Left lung (tissue), 10 donors: Measurements from ENCODE around the gene FERMT1. TPM values are rescaled to one million over a fixed set of nuclear protein-coding genes. Genes with fewer than 3 reads are reported as not detected.

Experiments
- ATAC-seq: fragments of 200-7000 bp; cut with Tn5 transposase; one replicate; pipeline ENCODE4 v1.9.1; 2020; ENCODE audit warnings: moderate library complexity
- DNase-seq, 4 donors: peaks; one replicate each; pipeline ENCODE4 v3.0.0-alpha.2; 2013 to 2020
- H3K27ac ChIP-seq, 2 donors: fragments of 200-600 bp; sonication (generic) in 1 of 2; one replicate each; pipeline versions ENCODE4 v1.5.0 to v1.8.0; 2020 to 2021
- H3K27me3 ChIP-seq, 2 donors: fragments of 200-600 bp; sonication (generic) in 1 of 2; one replicate each; pipeline versions ENCODE4 v1.5.0 to v1.8.0; 2020 to 2021
- H3K36me3 ChIP-seq, 2 donors: fragments of 200-600 bp; sonication (generic) in 1 of 2; one replicate each; pipeline versions ENCODE4 v1.5.0 to v1.8.0; 2020 to 2021
- H3K4me1 ChIP-seq, 2 donors: fragments of 200-600 bp; one replicate each; pipeline ENCODE4 v1.8.0; 2021
- H3K4me3 ChIP-seq, 2 donors: fragments of 200-600 bp; sonication (generic) in 1 of 2; one replicate each; pipeline versions ENCODE4 v1.5.0 to v1.8.0; 2020 to 2021; ENCODE audit warnings: mild to moderate bottlenecking in 1 of 2
- H3K9me3 ChIP-seq, 2 donors: fragments of 200-600 bp; sonication (generic) in 1 of 2; one replicate each; pipeline versions ENCODE4 v1.5.0 to v1.8.0; 2020 to 2021
- CTCF ChIP-seq, 2 donors: fragments of 200-600 bp; sonication (generic) in 1 of 2; IDR thresholded peaks; one replicate each; pipeline versions ENCODE4 v1.5.0 to v1.8.0; 2021; ENCODE audit warnings: antibody characterized with exemption in 2 of 2
- intact Hi-C, 2 donors: fragments of 100-400 bp; cut with DNase I; formaldehyde crosslinking; loops; one replicate each; pipeline versions ENCODE4 v1.11.2 to v1.14.2; 2022
- polyA plus RNA-seq, 6 donors: library from polyadenylated mRNA; unstranded; fragments of 120-200 nt; gene quantifications; one replicate each; pipeline ENCODE4 v1.2.1, GENCODE V29; 2013; ENCODE audit not compliant: insufficient read length in 6 of 6
- total RNA-seq, 2 donors: library from RNA; stranded (reverse); fragmentation: NEBNext Ultra II Directional; extraction: Animal tissue kit (Norgen Biotek cat#: 25700); gene quantifications; one replicate each; pipeline ENCODE4 v1.2.1, GENCODE V29; 2021
- donor health status: DM: no; HTN: yes; CAD: no.
- donor health status: DM: no; HTN: no; CAD: no.

FERMT1 gene
- total and polyA plus RNA-seq, 8 donors: 3.1 to 7.2 (median 4.9) TPM

- Histone ChIP-seq H3K36me3 (no peaks in the 10 kb centered on the region), H3K4me1 (no peaks in the 10 kb centered on the region), H3K4me3 (no peak overlapping the region), H3K27ac (no peak overlapping the region), H3K27me3 (no peaks in the 10 kb centered on the region), H3K9me3 (peaks cover 0 to 6% of the 10 kb centered on the region in 2 donors)
- no peak for TF ChIP-seq CTCF (IDR thresholded peaks at IDR 0.05)
- ATAC-seq (no peak), DNase-seq (no peak)
- intact Hi-C loops: no loop called here
Measured at GRCh38 chr20:6108330-6108729, 14.5 kb downstream of the FERMT1 start.

DNA sequence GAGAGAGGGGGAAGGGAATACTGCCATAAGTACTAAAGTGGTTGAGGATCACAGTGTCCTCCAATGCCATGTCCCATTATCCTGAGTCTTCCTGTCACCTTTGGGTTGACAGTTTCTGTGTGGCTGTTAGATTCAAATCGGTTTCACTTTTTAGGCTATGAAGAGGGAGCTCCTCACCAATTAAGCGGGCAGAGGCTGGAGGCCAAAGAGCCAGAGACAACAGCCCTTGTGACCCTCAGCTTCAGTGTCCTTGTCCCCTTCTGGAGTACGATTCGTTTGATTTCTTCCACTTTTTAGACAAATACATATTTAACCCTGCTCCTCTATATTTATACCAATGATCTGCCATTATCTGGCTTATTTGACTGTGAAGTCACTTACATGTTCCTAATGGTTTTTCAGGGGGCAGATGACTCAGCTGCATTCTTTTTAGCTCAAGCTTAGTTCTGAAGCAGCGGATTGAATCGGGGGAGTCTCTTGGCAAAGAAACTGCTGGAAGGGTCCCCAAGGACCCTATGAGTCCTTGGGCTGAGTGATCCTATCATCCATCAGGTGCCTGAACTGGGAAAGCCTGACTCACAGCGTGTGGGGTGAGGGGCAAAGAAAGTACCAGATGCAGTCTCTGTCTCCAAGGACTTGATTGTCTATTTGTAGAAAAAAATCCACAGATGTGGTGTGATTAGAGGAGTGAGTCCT lies 18.2 kb downstream of the FERMT1 start:
- no peak for TF ChIP-seq CTCF (IDR thresholded peaks at IDR 0.05)
- no peak for DNase-seq
- Histone ChIP-seq H3K4me1 (no peaks in the 10 kb centered on the region), H3K9me3 (no peaks in the 10 kb centered on the region), H3K36me3 (no peaks in the 10 kb centered on the region), H3K27me3 (no peaks in the 10 kb centered on the region), H3K4me3 (no peak overlapping the region), H3K27ac (no peak overlapping the region)
- no peak for ATAC-seq
- intact Hi-C loops: no loop called here

DNA sequence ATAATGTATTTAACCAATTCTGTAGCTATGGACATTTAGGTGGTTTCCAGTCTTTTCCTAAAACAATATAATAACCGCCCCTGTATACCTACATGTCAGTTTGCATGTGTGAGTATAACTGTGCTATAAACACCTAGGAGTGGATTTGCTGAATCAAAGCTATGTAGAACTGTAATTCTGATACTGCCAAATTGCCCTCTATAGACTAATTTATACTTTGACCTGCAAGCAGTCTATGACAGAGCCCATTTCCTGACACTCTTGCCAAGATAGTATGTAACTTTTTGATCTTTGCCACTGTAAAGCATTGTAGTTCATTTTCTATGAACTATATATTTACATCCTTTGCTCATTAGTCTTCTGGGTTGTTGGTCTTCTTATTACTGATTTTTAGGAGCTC lies 19.5 kb downstream of the FERMT1 start:
- TF ChIP-seq CTCF (IDR thresholded peaks at IDR 0.05): no peak
- no peaks in the 10 kb centered on the region for H3K9me3 ChIP-seq
- no peak overlapping the region for H3K27ac ChIP-seq
- no peak overlapping the region for H3K4me3 ChIP-seq
- DNase-seq (no peak), ATAC-seq (no peak)
- no peaks in the 10 kb centered on the region for H3K36me3 ChIP-seq
- no peaks in the 10 kb centered on the region for H3K27me3 ChIP-seq
- H3K4me1 ChIP-seq: no peaks in the 10 kb centered on the region
- intact Hi-C loops: no loop called here

DNA sequence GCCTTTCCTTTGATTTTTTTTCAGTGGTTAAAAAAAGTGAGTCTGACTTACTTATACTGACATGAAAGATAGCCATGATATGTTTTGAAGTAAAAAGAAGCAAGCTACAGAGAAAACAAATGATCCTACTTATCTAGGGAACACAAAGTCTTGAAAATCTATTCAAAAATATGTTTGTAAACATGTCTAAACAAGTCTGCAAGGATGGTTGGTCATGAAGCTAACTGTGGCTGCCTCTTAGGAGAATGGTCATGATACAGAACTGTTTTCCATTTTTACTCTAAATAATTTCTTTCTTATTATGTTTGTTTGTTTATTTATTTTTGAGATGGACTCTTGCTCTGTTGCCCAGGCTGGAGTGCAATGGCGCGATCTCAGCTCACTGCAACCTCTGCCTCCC lies 21.5 kb downstream of the FERMT1 start:
- Histone ChIP-seq H3K9me3 (no peaks in the 10 kb centered on the region), H3K27ac (no peak overlapping the region), H3K27me3 (no peaks in the 10 kb centered on the region), H3K4me3 (no peak overlapping the region), H3K4me1 (no peaks in the 10 kb centered on the region), H3K36me3 (no peaks in the 10 kb centered on the region)
- intact Hi-C loops: no loop called here
- ATAC-seq: no peak
- no peak for TF ChIP-seq CTCF (IDR thresholded peaks at IDR 0.05)
- DNase-seq: no peak

- no peaks in the 10 kb centered on the region for H3K36me3 ChIP-seq
- no peak for ATAC-seq
- no peak overlapping the region for H3K4me3 ChIP-seq
- H3K4me1 ChIP-seq: no peaks in the 10 kb centered on the region
- DNase-seq: no peak
- intact Hi-C loops: no loop called here
- H3K27ac ChIP-seq: no peak overlapping the region
- H3K27me3 ChIP-seq: no peaks in the 10 kb centered on the region
- no peak for TF ChIP-seq CTCF (IDR thresholded peaks at IDR 0.05)
- H3K9me3 ChIP-seq: no peaks in the 10 kb centered on the region
Measured at GRCh38 chr20:6100246-6100645, 22.6 kb downstream of the FERMT1 start.
